K562 (cell line): ENCODE measurements around the gene B3GALT5. TPM values are rescaled to one million over a fixed set of nuclear protein-coding genes. Genes with fewer than 3 reads are reported as not detected.

ENCODE experiments used
- ATAC-seq: fragments of 200-7000 bp; cut with Tn5 transposase; 3 replicates; pipeline ENCODE4 v1.9.1; 2020; ENCODE audit warnings: moderate library complexity
- BruUV-seq: library from RNA; stranded (reverse); fragments of 400-500 nt; replicated peaks from 2 replicates; lab custom pipeline; 2021; lab: Mats Ljungman, UMichigan
- CTCF ChIA-PET: fragments of 300-600 bp; formaldehyde crosslinking; extraction: SDS; loops from one replicate; lab custom pipeline; 2021; ENCODE audit warnings: low intra/inter-chr PET ratio; lab: Yijun Ruan, JAX
- POLR2A ChIA-PET: fragments of 300-600, 350-650 bp; sonication (Branson Sonifier 250); formaldehyde crosslinking; extraction: SDS; loops from one replicate; lab custom pipeline; 2021; ENCODE audit warnings: antibody characterized with exemption, inconsistent platforms; lab: Yijun Ruan, JAX
- DNase-seq, 4 experiments: peaks; one replicate each; pipeline versions ENCODE4 v3.0.0 to v3.0.0-alpha.2; 2011 to 2018; ENCODE audit warnings: low spot score in 3 of 4, mixed read lengths in 3 of 4; ENCODE audit errors: extremely low read depth in 1 of 4
- FAIRE-seq: peaks from 2 replicates; lab custom pipeline; 2011; peaks lifted over from hg19 to GRCh38; lab: Jason Lieb, UNC
- H2AFZ ChIP-seq: 2 replicates; pipeline ENCODE4 v1.6.0; 2011; ENCODE audit warnings: low read depth, low read length, control low read depth, inconsistent platforms
- H3K27ac ChIP-seq: fragments of 200-600 bp; 3 replicates; pipeline ENCODE4 v1.8.0; 2011; ENCODE audit warnings: low read depth, mild to moderate bottlenecking, control low read depth, inconsistent platforms, low read length, moderate library complexity, mixed read lengths; ENCODE audit errors: extremely low read depth
- H3K27me3 ChIP-seq, 2 experiments: fragments of 300-600 bp in 1 of 2; 2 replicates in 1 of 2; 3 replicates in 1 of 2; pipeline versions ENCODE4 v1.6.0 to v1.8.0; 2011; ENCODE audit warnings: inconsistent platforms in 2 of 2, low read length in 2 of 2, mild to moderate bottlenecking in 1 of 2, mixed read lengths in 1 of 2, moderate library complexity in 1 of 2; ENCODE audit not compliant: control insufficient read depth in 2 of 2, insufficient read depth in 2 of 2
- H3K36me3 ChIP-seq: fragments of 300-600 bp; 3 replicates; pipeline ENCODE4 v1.8.0; 2011; ENCODE audit warnings: mild to moderate bottlenecking, low read length, inconsistent platforms; ENCODE audit not compliant: control insufficient read depth, insufficient read depth
- H3K4me1 ChIP-seq, 2 experiments: fragments of 200-600 bp in 1 of 2; replicated peaks in 1 of 2; 2 replicates in 1 of 2; 3 replicates in 1 of 2; pipeline versions ENCODE4 v1.5.1 to v1.8.0; 2011; ENCODE audit warnings: inconsistent platforms in 2 of 2, low read length in 2 of 2, mild to moderate bottlenecking in 1 of 2, mixed read lengths in 1 of 2, moderate library complexity in 1 of 2; ENCODE audit not compliant: control insufficient read depth in 2 of 2, insufficient read depth in 2 of 2
- H3K4me2 ChIP-seq: 2 replicates; pipeline ENCODE4 v1.6.1; 2011; ENCODE audit warnings: low read length, control low read depth, inconsistent platforms, mixed read lengths; ENCODE audit not compliant: insufficient read depth
- H3K4me3 ChIP-seq: fragments of 200-600 bp; sonication (generic), shearing (Covaris generic); 2 replicates; pipeline ENCODE4 v1.5.1; 2016; ENCODE audit warnings: control low read depth, inconsistent platforms
- H3K79me2 ChIP-seq: fragments of 200-600 bp; 3 replicates; pipeline ENCODE4 v1.8.0; 2011; ENCODE audit warnings: low read length, inconsistent platforms; ENCODE audit not compliant: control insufficient read depth, insufficient read depth
- H3K9ac ChIP-seq, 2 experiments: 2 replicates each; pipeline versions ENCODE4 v1.6.0 to v1.6.1; 2011; ENCODE audit warnings: low read depth in 2 of 2, low read length in 2 of 2, control low read depth in 1 of 2, inconsistent platforms in 1 of 2, mild to moderate bottlenecking in 1 of 2, mixed read lengths in 1 of 2; ENCODE audit not compliant: insufficient read depth in 1 of 2
- H3K9me1 ChIP-seq: one replicate; pipeline ENCODE4 v1.6.0; 2011; ENCODE audit warnings: inconsistent platforms, mild to moderate bottlenecking, low read length, moderate library complexity; ENCODE audit not compliant: control insufficient read depth, insufficient read depth
- H3K9me3 ChIP-seq: replicated peaks from 2 replicates; pipeline ENCODE4 v1.5.1; 2011; ENCODE audit warnings: low read depth, low read length, inconsistent platforms; ENCODE audit not compliant: control insufficient read depth, insufficient read depth
- H4K20me1 ChIP-seq: replicated peaks from 2 replicates; pipeline ENCODE4 v1.6.1; 2011; ENCODE audit warnings: low read length, inconsistent platforms, mixed read lengths; ENCODE audit not compliant: control insufficient read depth, insufficient read depth
- EGR1 ChIP-seq: fragments of 450-650 bp; conservative IDR thresholded peaks from 2 replicates; pipeline ENCODE4 v1.6.1; 2017; ENCODE audit warnings: mild to moderate bottlenecking
- FOXA3 ChIP-seq, 2 experiments: fragments of 450-650 bp in 1 of 2; sonication (generic) in 1 of 2; formaldehyde crosslinking; IDR thresholded peaks in 1 of 2; conservative IDR thresholded peaks in 1 of 2; 2 replicates each; pipeline versions ENCODE4 v1.4.0 to v1.8.0; 2020 to 2022; ENCODE audit warnings: mild to moderate bottlenecking in 2 of 2, missing genetic modification reagents in 1 of 2
- KDM1A ChIP-seq, 2 experiments: fragments of 450-650 bp; IDR thresholded peaks; 2 replicates each; pipeline ENCODE4 v1.6.1; 2016; ENCODE audit warnings: mild to moderate bottlenecking in 2 of 2
- TAL1 ChIP-seq: fragments of 450-650 bp; IDR thresholded peaks from 2 replicates; pipeline ENCODE4 v1.6.1; 2016; ENCODE audit warnings: mild to moderate bottlenecking
- WGBS: fragments of 100-300 bp; shearing (Covaris generic); methylation state at CpG from one replicate; pipeline ENCODE4 v1.1.6; 2016; ENCODE audit warnings: low coverage, mixed read lengths; ENCODE audit not compliant: insufficient coverage; ENCODE audit errors: missing lambda C conversion rate; 5-methylcytosine and 5-hydroxymethylcytosine counted together
- in situ Hi-C: fragments of 300-500 bp; cut with MboI; formaldehyde crosslinking; loops from 4 replicates; pipeline ENCODE4 v1.15.0; 2018; ENCODE audit warnings: inconsistent platforms, mixed read lengths
- intact Hi-C: fragments of 100-400 bp; cut with micrococcal nuclease; formaldehyde crosslinking; loops from 2 replicates; pipeline ENCODE4 v1.14.2; 2022
- polyA plus RNA-seq, 8 experiments: library from polyadenylated mRNA; depleted of rRNA in 4 of 8; stranded (reverse) in 5 of 8; unstranded in 3 of 8; fragments of >200 nt; fragmentation: Nextera tagmentation in 2 of 8; fragmentation: Illumina TruSeq in 1 of 8; extraction: Ambion mirVana in 2 of 8; extraction: Trizol in 1 of 8; gene quantifications; 2 replicates each; pipeline versions ENCODE4 v1.2.1 to v1.2.3, GENCODE V29; 2011 to 2014; ENCODE audit warnings: inconsistent platforms in 1 of 8, missing spikeins in 1 of 8
- total RNA-seq, 7 experiments: library from RNA; depleted of rRNA in 6 of 7; stranded (reverse); fragments of >200 nt in 6 of 7; fragmentation: Illumina TruSeq in 2 of 7; extraction: Trizol in 2 of 7; gene quantifications; 2 replicates each; pipeline versions ENCODE4 v1.2.1 to v1.2.3, GENCODE V29; 2011 to 2021; ENCODE audit warnings: low replicate concordance in 1 of 7
- TF ChIP-seq, protein P1 (sequence below): fragments of 200-400 bp; formaldehyde crosslinking; IDR thresholded peaks from 2 replicates; pipeline ENCODE4 v1.6.1; 2017; ENCODE audit warnings: mild to moderate bottlenecking, low read depth, low read length, moderate library complexity

Gene B3GALT5
- total and polyA plus RNA-seq, 9 of the 15 experiments (the other 6 are each of a cell fraction or from before 2014, with no cell fraction given), result 0.02 TPM; not detected in 8

- intact Hi-C loops (no loop called here), in situ Hi-C loops (no loop called here)
- no peak overlapping the region for H3K27ac ChIP-seq
- no peaks in the 10 kb centered on the region for H3K4me1 ChIP-seq
- peaks cover 7 to 26% of the 10 kb centered on the region in 2 experiments; a peak in 4 of 5 replicates for H3K27me3 ChIP-seq
- no peak overlapping the region for H3K4me2 ChIP-seq
- CTCF ChIA-PET, result no interaction called here
- no peaks in the 10 kb centered on the region for H4K20me1 ChIP-seq
- TF ChIP-seq EGR1 (no peak), FOXA3 (CRISPR knock-in tag; conservative IDR thresholded peaks at IDR 0.05 in 1 of 2, IDR thresholded peaks at IDR 0.05 in 1 of 2) (no peak), TAL1 (no peak), KDM1A (IDR thresholded peaks at IDR 0.05) (no peak)
- TF ChIP-seq, protein P1, sequence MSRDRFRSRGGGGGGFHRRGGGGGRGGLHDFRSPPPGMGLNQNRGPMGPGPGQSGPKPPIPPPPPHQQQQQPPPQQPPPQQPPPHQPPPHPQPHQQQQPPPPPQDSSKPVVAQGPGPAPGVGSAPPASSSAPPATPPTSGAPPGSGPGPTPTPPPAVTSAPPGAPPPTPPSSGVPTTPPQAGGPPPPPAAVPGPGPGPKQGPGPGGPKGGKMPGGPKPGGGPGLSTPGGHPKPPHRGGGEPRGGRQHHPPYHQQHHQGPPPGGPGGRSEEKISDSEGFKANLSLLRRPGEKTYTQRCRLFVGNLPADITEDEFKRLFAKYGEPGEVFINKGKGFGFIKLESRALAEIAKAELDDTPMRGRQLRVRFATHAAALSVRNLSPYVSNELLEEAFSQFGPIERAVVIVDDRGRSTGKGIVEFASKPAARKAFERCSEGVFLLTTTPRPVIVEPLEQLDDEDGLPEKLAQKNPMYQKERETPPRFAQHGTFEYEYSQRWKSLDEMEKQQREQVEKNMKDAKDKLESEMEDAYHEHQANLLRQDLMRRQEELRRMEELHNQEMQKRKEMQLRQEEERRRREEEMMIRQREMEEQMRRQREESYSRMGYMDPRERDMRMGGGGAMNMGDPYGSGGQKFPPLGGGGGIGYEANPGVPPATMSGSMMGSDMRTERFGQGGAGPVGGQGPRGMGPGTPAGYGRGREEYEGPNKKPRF, result no peak
- BruUV-seq, result no TSS peak
- no peak overlapping the region for H3K9ac ChIP-seq
- DNase-seq, result no peak
- FAIRE-seq, result no peak
- no peak overlapping the region for H2AFZ ChIP-seq
- ATAC-seq, result no peak
- POLR2A ChIA-PET, result no interaction called here
- no peaks in the 10 kb centered on the region for H3K36me3 ChIP-seq
- H3K9me3 ChIP-seq, result no peaks in the 10 kb centered on the region
- H3K79me2 ChIP-seq, result no peaks in the 10 kb centered on the region
- 0% methylated on average over 3 of the region's 3 CpGs for WGBS
- no peaks in the 10 kb centered on the region for H3K9me1 ChIP-seq
- no peak overlapping the region for H3K4me3 ChIP-seq
Measured at GRCh38 chr21:39651206-39651605, 38.5 kb downstream of the B3GALT5 start.
